SU-DHL-6 (cell line): ENCODE results near the gene DNAJB7.
A peak's percentile ranks its signal among the peaks of the same experiment; 100 is the strongest.

Experiments
- H2AFZ ChIP-seq: fragments of 200-600 bp; sonication (generic); 2 replicates; pipeline ENCODE4 v1.6.1; 2014; ENCODE audit warnings: low read depth, mild to moderate bottlenecking, moderate library complexity, mixed read lengths, antibody characterized with exemption, low read length; ENCODE audit not compliant: severe bottlenecking
- H3F3A ChIP-seq: fragments of 200-600 bp; shearing (Covaris generic); 2 replicates; pipeline ENCODE4 v1.6.0; 2016; ENCODE audit warnings: antibody characterized with exemption, mild to moderate bottlenecking; ENCODE audit not compliant: insufficient read depth
- H3K27ac ChIP-seq: fragments of 200-600 bp; sonication (generic); 2 replicates; pipeline ENCODE4 v1.5.1; 2016; ENCODE audit warnings: low read depth, mild to moderate bottlenecking, low read length, moderate library complexity, mixed read lengths
- H3K27me3 ChIP-seq: fragments of 200-600 bp; sonication (generic), shearing (Covaris generic); 2 replicates; pipeline ENCODE4 v1.6.0; 2014; ENCODE audit warnings: mild to moderate bottlenecking, low read length
- H3K36me3 ChIP-seq: fragments of 200-600 bp; sonication (generic); 2 replicates; pipeline ENCODE4 v1.6.1; 2014; ENCODE audit warnings: mild to moderate bottlenecking, low read length, mixed read lengths
- H3K4me2 ChIP-seq: fragments of 300-600, 200-600 bp; shearing (Covaris generic), sonication (generic); 2 replicates; pipeline ENCODE4 v1.6.0; 2014; ENCODE audit warnings: low read length, low read depth, mild to moderate bottlenecking; ENCODE audit not compliant: poor library complexity, severe bottlenecking
- H3K4me3 ChIP-seq: fragments of 200-600 bp; sonication (generic); 2 replicates; pipeline ENCODE4 v1.5.1; 2014; ENCODE audit warnings: antibody characterized with exemption, low read length, mild to moderate bottlenecking, mixed read lengths; ENCODE audit not compliant: insufficient read depth, poor library complexity, severe bottlenecking
- H3K79me2 ChIP-seq: fragments of 200-600 bp; sonication (generic); 2 replicates; pipeline ENCODE4 v1.6.1; 2014; ENCODE audit warnings: mild to moderate bottlenecking, low read length, moderate library complexity; ENCODE audit not compliant: insufficient read depth
- H3K9ac ChIP-seq: fragments of 200-600 bp; sonication (generic); 2 replicates; pipeline ENCODE4 v1.7.0; 2014; ENCODE audit warnings: mild to moderate bottlenecking, low read length
- H3K9me2 ChIP-seq: fragments of 200-600 bp; sonication (generic); replicated peaks from 2 replicates; pipeline ENCODE4 v1.6.1; 2014; ENCODE audit warnings: low read length; ENCODE audit not compliant: insufficient read depth
- H3K9me3 ChIP-seq: fragments of 200-600 bp; sonication (generic); 2 replicates; pipeline ENCODE4 v1.6.1; 2014; ENCODE audit warnings: low read length, mixed read lengths; ENCODE audit not compliant: insufficient read depth
- H4K20me1 ChIP-seq: fragments of 200-600 bp; sonication (generic); 2 replicates; pipeline ENCODE4 v1.6.1; 2014; ENCODE audit warnings: low read depth, mild to moderate bottlenecking, antibody characterized with exemption, low read length, moderate library complexity, mixed read lengths
- CTCF ChIP-seq: fragments of 200-600 bp; sonication (generic); IDR thresholded peaks from one replicate; pipeline ENCODE4 v1.5.1; 2017; ENCODE audit warnings: antibody characterized with exemption, mild to moderate bottlenecking, low read length, moderate library complexity; ENCODE audit not compliant: insufficient read depth, poor library complexity, severe bottlenecking
- EZH2phosphoT487 ChIP-seq: fragments of 200-600 bp; sonication (generic), shearing (Covaris generic); conservative IDR thresholded peaks from 2 replicates; pipeline ENCODE4 v1.6.1; 2018; ENCODE audit warnings: mild to moderate bottlenecking, antibody characterized with exemption, low read length, moderate library complexity, mixed read lengths

DNAJB7 gene

GRCh38 chr22:40855979-40856512, 5.9 kb downstream of the DNAJB7 start:
- TF ChIP-seq CTCF (no peak), EZH2phosphoT487 (no peak)
- peaks cover 21% of the 10 kb centered on the region for H3F3A ChIP-seq
- H3K4me2 ChIP-seq: peak overlapping the region; percentile 98
- H3K9ac ChIP-seq: peak overlapping the region; percentile 77
- no peaks in the 10 kb centered on the region for H3K9me3 ChIP-seq
- peaks cover 6% of the 10 kb centered on the region; the same call in 1 of the 2 replicates for H3K36me3 ChIP-seq
- H3K27me3 ChIP-seq: no peaks in the 10 kb centered on the region
- no peaks in the 10 kb centered on the region for H3K9me2 ChIP-seq
- peak overlapping the region; percentile 68 for H3K4me3 ChIP-seq
- H4K20me1 ChIP-seq: peaks cover 5% of the 10 kb centered on the region; the same call in 1 of the 2 replicates
- peak overlapping the region; percentile 89 for H3K27ac ChIP-seq
- peaks cover 92% of the 10 kb centered on the region for H3K79me2 ChIP-seq
- H2AFZ ChIP-seq: peak overlapping the region; percentile 40

- Histone ChIP-seq H2AFZ (peak overlapping the region; percentile 40), H3K9ac (peak overlapping the region; percentile 77), H3K4me2 (peak overlapping the region; percentile 98), H3K9me3 (no peaks in the 10 kb centered on the region), H3K79me2 (peaks cover 94% of the 10 kb centered on the region), H3K4me3 (peak overlapping the region; percentile 68), H3K27me3 (no peaks in the 10 kb centered on the region), H3F3A (peaks cover 19% of the 10 kb centered on the region), H3K27ac (peak overlapping the region; percentile 89; the same call in 1 of the 2 replicates), H3K36me3 (peaks cover 9% of the 10 kb centered on the region; the same call in 1 of the 2 replicates), H4K20me1 (peaks cover 5% of the 10 kb centered on the region; the same call in 1 of the 2 replicates), H3K9me2 (no peaks in the 10 kb centered on the region)
- TF ChIP-seq EZH2phosphoT487: no peak
- no peak for TF ChIP-seq CTCF
These were observed 6.6 kb downstream of the DNAJB7 start for GRCh38 chr22:40855071-40855978.

- TF ChIP-seq CTCF (no peak), EZH2phosphoT487 (no peak)
- H3K9me3 ChIP-seq: no peaks in the 10 kb centered on the region
- peak overlapping the region; percentile 34; the same call in 1 of the 2 replicates for H3K27ac ChIP-seq
- H3K9me2 ChIP-seq: no peaks in the 10 kb centered on the region
- peak overlapping the region; percentile 77 for H3K9ac ChIP-seq
- no peaks in the 10 kb centered on the region for H3K27me3 ChIP-seq
- H3K4me3 ChIP-seq: peak overlapping the region; percentile 68
- peak overlapping the region; percentile 98 for H3K4me2 ChIP-seq
- peaks cover 5% of the 10 kb centered on the region; the same call in 1 of the 2 replicates for H4K20me1 ChIP-seq
- peaks cover 11% of the 10 kb centered on the region; the same call in 1 of the 2 replicates for H3K36me3 ChIP-seq
- H2AFZ ChIP-seq: no peak overlapping the region
- H3K79me2 ChIP-seq: peaks cover 90% of the 10 kb centered on the region
- H3F3A ChIP-seq: peaks cover 14% of the 10 kb centered on the region
These were observed 8.0 kb downstream of the DNAJB7 start for GRCh38 chr22:40853961-40854360.
